H9 (cell line): ENCODE data around the gene CRNKL1. TPM values are rescaled to one million over a fixed set of nuclear protein-coding genes. Genes with fewer than 3 reads are reported as not detected.

ENCODE experiments used
- DNase-seq: peaks from one replicate; pipeline ENCODE4 v3.0.0-alpha.2; 2017
- H2AFZ ChIP-seq: one replicate; pipeline ENCODE4 v1.6.1; 2013; ENCODE audit warnings: mild to moderate bottlenecking, low read length, control low read depth, moderate library complexity
- H2AK5ac ChIP-seq: 2 replicates; pipeline ENCODE4 v1.6.1; 2013; ENCODE audit warnings: low read length, control low read depth, mixed read lengths; ENCODE audit not compliant: insufficient read length
- H2BK120ac ChIP-seq: one replicate; pipeline ENCODE4 v1.6.1; 2013; ENCODE audit warnings: low read depth, mild to moderate bottlenecking, low read length, control low read depth, inconsistent platforms; ENCODE audit not compliant: poor library complexity, severe bottlenecking
- H2BK12ac ChIP-seq: 2 replicates; pipeline ENCODE4 v1.6.1; 2013; ENCODE audit warnings: low read length, control low read depth, mixed read lengths, low read depth; ENCODE audit not compliant: insufficient read length
- H2BK15ac ChIP-seq: 2 replicates; pipeline ENCODE4 v1.6.1; 2013; ENCODE audit warnings: low read depth, low read length, control low read depth
- H2BK20ac ChIP-seq: one replicate; pipeline ENCODE4 v1.6.1; 2013; ENCODE audit warnings: low read depth, mild to moderate bottlenecking, low read length, control low read depth, inconsistent platforms; ENCODE audit not compliant: poor library complexity, severe bottlenecking
- H2BK5ac ChIP-seq: 2 replicates; pipeline ENCODE4 v1.6.1; 2013; ENCODE audit warnings: low read length, control low read depth, mixed read lengths; ENCODE audit not compliant: insufficient read length
- H3K14ac ChIP-seq: 2 replicates; pipeline ENCODE4 v1.6.1; 2013; ENCODE audit warnings: low read length, control low read depth; ENCODE audit not compliant: insufficient read depth
- H3K18ac ChIP-seq: 2 replicates; pipeline ENCODE4 v1.6.1; 2013; ENCODE audit warnings: low read depth, mild to moderate bottlenecking, mixed read lengths, low read length, control low read depth; ENCODE audit not compliant: insufficient read length
- H3K23ac ChIP-seq: 2 replicates; pipeline ENCODE4 v1.6.1; 2013; ENCODE audit warnings: low read length, control low read depth, mixed read lengths, low read depth; ENCODE audit not compliant: insufficient read length
- H3K23me2 ChIP-seq: 2 replicates; pipeline ENCODE4 v1.6.1; 2013; ENCODE audit warnings: low read depth, mild to moderate bottlenecking, mixed read lengths, low read length, control low read depth; ENCODE audit not compliant: insufficient read length, poor library complexity, severe bottlenecking
- H3K27ac ChIP-seq: 2 replicates; pipeline ENCODE4 v1.5.1; 2013; ENCODE audit warnings: low read length, control low read depth, mixed read lengths, low read depth; ENCODE audit not compliant: insufficient read length
- H3K27me3 ChIP-seq: 2 replicates; pipeline ENCODE4 v1.6.1; 2013; ENCODE audit warnings: low read length, control low read depth, inconsistent platforms; ENCODE audit not compliant: insufficient read depth
- H3K4ac ChIP-seq: 2 replicates; pipeline ENCODE4 v1.6.1; 2013; ENCODE audit warnings: low read depth, mild to moderate bottlenecking, control low read depth, inconsistent platforms, low read length, moderate library complexity
- H3K4me1 ChIP-seq: 2 replicates; pipeline ENCODE4 v1.6.1; 2013; ENCODE audit warnings: low read length, control low read depth, inconsistent platforms; ENCODE audit not compliant: insufficient read depth
- H3K4me2 ChIP-seq: 2 replicates; pipeline ENCODE4 v1.6.1; 2013; ENCODE audit warnings: low read length, control low read depth, mixed read lengths; ENCODE audit not compliant: insufficient read length, insufficient read depth
- H3K56ac ChIP-seq: 2 replicates; pipeline ENCODE4 v1.6.1; 2013; ENCODE audit warnings: low read depth, mild to moderate bottlenecking, mixed read lengths, low read length, control low read depth; ENCODE audit not compliant: insufficient read length
- H3K79me1 ChIP-seq: 2 replicates; pipeline ENCODE4 v1.6.1; 2013; ENCODE audit warnings: low read depth, mild to moderate bottlenecking, moderate library complexity, low read length, control low read depth, inconsistent platforms; ENCODE audit not compliant: insufficient read depth, poor library complexity, severe bottlenecking
- H3K79me2 ChIP-seq: 2 replicates; pipeline ENCODE4 v1.6.1; 2013; ENCODE audit warnings: low read length, control low read depth, inconsistent platforms; ENCODE audit not compliant: insufficient read depth
- H3K9ac ChIP-seq: 2 replicates; pipeline ENCODE4 v1.6.1; 2013; ENCODE audit warnings: low read length, control low read depth, mixed read lengths; ENCODE audit not compliant: insufficient read length; ENCODE audit errors: extremely low read depth
- H3K9me3 ChIP-seq: one replicate; pipeline ENCODE4 v1.6.1; 2013; ENCODE audit warnings: low read depth, low read length, inconsistent platforms; ENCODE audit not compliant: control insufficient read depth
- H3T11ph ChIP-seq: one replicate; pipeline ENCODE4 v1.6.1; 2013; ENCODE audit warnings: mild to moderate bottlenecking, low read length, control low read depth, inconsistent platforms
- H4K20me1 ChIP-seq: one replicate; pipeline ENCODE4 v1.6.1; 2013; ENCODE audit not compliant: control insufficient read depth, insufficient read length, insufficient read depth
- H4K5ac ChIP-seq: 2 replicates; pipeline ENCODE4 v1.6.1; 2013; ENCODE audit warnings: low read depth, mild to moderate bottlenecking, mixed read lengths, low read length, control low read depth; ENCODE audit not compliant: insufficient read length
- H4K8ac ChIP-seq: replicated peaks from 2 replicates; pipeline ENCODE4 v1.6.1; 2013; ENCODE audit warnings: low read length, control low read depth, mixed read lengths, low read depth; ENCODE audit not compliant: insufficient read length
- H4K91ac ChIP-seq: 2 replicates; pipeline ENCODE4 v1.6.1; 2013; ENCODE audit warnings: low read depth, mild to moderate bottlenecking, moderate library complexity, mixed read lengths, low read length, control low read depth; ENCODE audit not compliant: insufficient read length
- H3K27ac Mint-ChIP-seq, 3 experiments: 2 replicates in 2 of 3; 3 replicates in 1 of 3; pipeline ENCODE4 v1.8.0; 2020 to 2021; ENCODE audit warnings: mixed read lengths in 3 of 3, mild to moderate bottlenecking in 1 of 3, moderate library complexity in 1 of 3
- H3K27me3 Mint-ChIP-seq: 2 replicates; pipeline ENCODE4 v1.8.0; 2021; ENCODE audit warnings: low read depth, mild to moderate bottlenecking, moderate library complexity, mixed read lengths
- H3K36me3 Mint-ChIP-seq, 3 experiments: 2 replicates in 2 of 3; 3 replicates in 1 of 3; pipeline ENCODE4 v1.8.0; 2020 to 2021; ENCODE audit warnings: low read depth in 3 of 3, mixed read lengths in 3 of 3; ENCODE audit not compliant: insufficient read depth in 1 of 3
- H3K4me1 Mint-ChIP-seq, 2 experiments: 2 replicates each; pipeline ENCODE4 v1.8.0; 2020; ENCODE audit warnings: mixed read lengths in 2 of 2
- H3K4me3 Mint-ChIP-seq, 2 experiments: 2 replicates in 1 of 2; 3 replicates in 1 of 2; pipeline ENCODE4 v1.8.0; 2020 to 2021; ENCODE audit warnings: mild to moderate bottlenecking in 2 of 2, mixed read lengths in 2 of 2, moderate library complexity in 1 of 2
- H3K9me3 Mint-ChIP-seq, 2 experiments: 2 replicates in 1 of 2; 3 replicates in 1 of 2; pipeline ENCODE4 v1.8.0; 2020; ENCODE audit warnings: mild to moderate bottlenecking in 2 of 2, mixed read lengths in 2 of 2, moderate library complexity in 1 of 2
- WGBS: extraction: QIAGEN DNeasy Blood & Tissue Kit; methylation state at CpG from one replicate; pipeline ENCODE4 v1.1.7; 2013; ENCODE audit warnings: missing lambda C conversion rate, low lambda C conversion rate, mixed read lengths; ENCODE audit not compliant: insufficient read length; ENCODE audit errors: extremely low coverage; 5-methylcytosine and 5-hydroxymethylcytosine counted together
- total RNA-seq: library from RNA; stranded (reverse); gene quantifications from 2 replicates; pipeline ENCODE4 v1.2.1, GENCODE V29; 2021
- TF ChIP-seq, protein P1 (sequence below): fragments of 200-600 bp; sonication (generic); conservative IDR thresholded peaks from 3 replicates; pipeline ENCODE4 v1.8.0; 2021; ENCODE audit warnings: antibody characterized with exemption, mild to moderate bottlenecking

The CRNKL1 gene
- total RNA-seq, 1 experiment from 2014 or later: 30.2 TPM

- no peak overlapping the region for H2AK5ac ChIP-seq
- H3K23me2 ChIP-seq: no peaks in the 10 kb centered on the region
- TF ChIP-seq, protein P1, sequence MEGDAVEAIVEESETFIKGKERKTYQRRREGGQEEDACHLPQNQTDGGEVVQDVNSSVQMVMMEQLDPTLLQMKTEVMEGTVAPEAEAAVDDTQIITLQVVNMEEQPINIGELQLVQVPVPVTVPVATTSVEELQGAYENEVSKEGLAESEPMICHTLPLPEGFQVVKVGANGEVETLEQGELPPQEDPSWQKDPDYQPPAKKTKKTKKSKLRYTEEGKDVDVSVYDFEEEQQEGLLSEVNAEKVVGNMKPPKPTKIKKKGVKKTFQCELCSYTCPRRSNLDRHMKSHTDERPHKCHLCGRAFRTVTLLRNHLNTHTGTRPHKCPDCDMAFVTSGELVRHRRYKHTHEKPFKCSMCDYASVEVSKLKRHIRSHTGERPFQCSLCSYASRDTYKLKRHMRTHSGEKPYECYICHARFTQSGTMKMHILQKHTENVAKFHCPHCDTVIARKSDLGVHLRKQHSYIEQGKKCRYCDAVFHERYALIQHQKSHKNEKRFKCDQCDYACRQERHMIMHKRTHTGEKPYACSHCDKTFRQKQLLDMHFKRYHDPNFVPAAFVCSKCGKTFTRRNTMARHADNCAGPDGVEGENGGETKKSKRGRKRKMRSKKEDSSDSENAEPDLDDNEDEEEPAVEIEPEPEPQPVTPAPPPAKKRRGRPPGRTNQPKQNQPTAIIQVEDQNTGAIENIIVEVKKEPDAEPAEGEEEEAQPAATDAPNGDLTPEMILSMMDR: no peak
- H3K27me3 Mint-ChIP-seq: peaks cover 4% of the 10 kb centered on the region
- no peak overlapping the region for H3K9ac ChIP-seq
- H2BK5ac ChIP-seq: no peak overlapping the region
- H3K4me1 Mint-ChIP-seq: peaks cover 22 to 23% of the 10 kb centered on the region in 2 experiments
- no peaks in the 10 kb centered on the region for H4K20me1 ChIP-seq
- no peaks in the 10 kb centered on the region for H3K9me3 Mint-ChIP-seq
- H2AFZ ChIP-seq: no peak overlapping the region
- no peaks in the 10 kb centered on the region; the same call in none of the 2 replicates for H3K27me3 ChIP-seq
- no peak overlapping the region for H4K8ac ChIP-seq
- no peaks in the 10 kb centered on the region for H3K79me2 ChIP-seq
- H3K9me3 ChIP-seq: no peaks in the 10 kb centered on the region
- peaks cover 5% of the 10 kb centered on the region; the same call in 1 of the 2 replicates for H3K4me1 ChIP-seq
- no peak overlapping the region for H3T11ph ChIP-seq
- no peak for DNase-seq
- H2BK15ac ChIP-seq: no peak overlapping the region
- H3K56ac ChIP-seq: no peak overlapping the region
- no peak overlapping the region for H2BK20ac ChIP-seq
- no peaks in the 10 kb centered on the region for H3K79me1 ChIP-seq
- H3K4me2 ChIP-seq: no peak overlapping the region
- no peak overlapping the region for H3K4me3 Mint-ChIP-seq
- no CpG with 5 or more reads among the region's 9 CpGs for WGBS
- H2BK120ac ChIP-seq: no peak overlapping the region
- H3K18ac ChIP-seq: no peak overlapping the region
- no peak overlapping the region for H3K27ac ChIP-seq
- no peak overlapping the region for H4K91ac ChIP-seq
- no peak overlapping the region for H2BK12ac ChIP-seq
- H3K36me3 Mint-ChIP-seq: no peaks in the 10 kb centered on the region
- H3K4ac ChIP-seq: no peak overlapping the region
- H3K27ac Mint-ChIP-seq: no peak overlapping the region
- no peak overlapping the region for H4K5ac ChIP-seq
- H3K14ac ChIP-seq: no peak overlapping the region
- no peak overlapping the region for H3K23ac ChIP-seq
These were observed 24.2 kb upstream of the CRNKL1 start for GRCh38 chr20:20076297-20077065.
